Stimulated activated CD4-positive, alpha-beta T cell treated with anti-CD3 and anti-CD28 coated beads, Interleukin-4, amount 100 ng/mL, for 24 hours (primary cell): Measurements from ENCODE around the gene TAS2R10.
"Not testable (repeated sequence)": the region's sequence is repeated elsewhere in the genome, so short reads cannot be mapped to it uniquely, and the experiment has no call there.

Experiments
- DNase-seq: peaks from one replicate; pipeline ENCODE4 v3.0.0-alpha.2; 2020

TAS2R10 gene

GRCh38 chr12:10826258-10826657, at the start of gene TAS2R10:
Gene TAS2R10 (minus strand): TSS chr12:10826358. CDS start chr12:10826269, 89 bp downstream.
- DNase-seq = no peak

- DNase-seq = no peak
Observed at GRCh38 chr12:10873378-10873777, 47.2 kb upstream of the TAS2R10 start.

- DNase-seq = no peak
Observed at GRCh38 chr12:10867381-10867780, 41.2 kb upstream of the TAS2R10 start.

GRCh38 chr12:10863512-10864218, 37.5 kb upstream of the TAS2R10 start:
- no peak for DNase-seq

DNA sequence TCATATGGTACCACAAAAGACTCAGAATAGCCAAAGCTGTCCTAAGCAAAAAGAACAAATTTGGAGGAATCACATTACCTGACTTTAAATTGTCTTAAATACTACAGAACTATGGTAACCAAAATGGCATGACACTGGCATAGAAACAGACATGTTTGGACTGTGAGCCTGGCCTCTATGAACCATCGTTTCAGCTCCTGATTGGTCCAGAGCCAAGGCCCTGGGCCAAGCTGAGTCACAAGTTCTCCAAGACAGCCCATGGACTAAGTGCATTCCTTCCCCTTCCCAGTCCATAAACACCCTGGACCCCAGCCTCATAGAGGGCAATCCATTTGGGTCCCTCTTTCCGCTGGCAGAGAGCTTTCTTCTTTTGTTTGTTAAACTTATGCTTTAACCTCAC, 35.2 kb upstream of the TAS2R10 start:
- DNase-seq = no peak

DNA sequence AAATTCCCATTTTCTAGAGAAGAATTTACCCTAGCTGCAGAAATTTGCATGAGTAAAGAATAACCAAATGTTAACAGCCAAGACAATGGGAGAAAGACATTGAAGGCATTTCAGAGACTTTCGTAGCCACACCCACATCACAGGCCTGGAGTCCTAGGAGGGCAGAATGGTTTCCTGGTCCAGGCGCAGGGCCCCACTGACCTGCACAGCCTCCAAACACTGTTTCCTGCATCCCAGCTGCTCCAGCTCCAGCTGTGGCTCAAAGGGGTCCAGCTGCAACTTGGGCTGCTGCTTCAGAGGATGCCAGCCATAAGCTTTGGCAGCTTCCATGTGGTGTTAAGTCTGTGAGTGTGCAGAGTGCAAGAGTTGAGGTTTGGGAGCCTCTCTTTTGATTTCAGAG, 29.6 kb upstream of the TAS2R10 start:
- DNase-seq = no peak

- DNase-seq = no peak
Observed at GRCh38 chr12:10853776-10854175, 27.6 kb upstream of the TAS2R10 start.

- no peak for DNase-seq
Observed at GRCh38 chr12:10851243-10851858, 25.2 kb upstream of the TAS2R10 start.

- no peak for DNase-seq
Observed at GRCh38 chr12:10849425-10849878, 23.3 kb upstream of the TAS2R10 start, which contains the start of gene PRR4. Gene PRR4 (minus strand): TSS chr12:10849475. CDS start chr12:10849437, 38 bp downstream.

DNA sequence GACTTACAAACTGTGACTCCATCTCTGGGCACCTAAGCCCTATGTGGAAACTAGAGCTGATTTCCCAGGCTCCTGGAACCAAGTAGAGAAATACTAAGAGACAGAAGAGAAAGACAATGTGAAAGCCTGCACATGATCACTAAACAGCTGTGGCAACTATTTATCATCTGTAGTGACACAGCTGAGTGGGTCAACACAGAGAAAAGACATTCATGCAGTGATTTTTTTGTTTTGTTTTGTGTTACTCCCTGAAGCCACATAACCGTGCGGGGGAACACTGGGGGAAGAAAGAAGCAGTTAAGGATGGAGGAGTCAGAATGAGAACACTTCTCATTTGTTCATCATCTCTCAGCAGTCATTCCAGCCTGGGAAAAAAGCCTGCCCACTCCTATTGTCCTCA, 21.6 kb upstream of the TAS2R10 start:
- no peak for DNase-seq

DNA sequence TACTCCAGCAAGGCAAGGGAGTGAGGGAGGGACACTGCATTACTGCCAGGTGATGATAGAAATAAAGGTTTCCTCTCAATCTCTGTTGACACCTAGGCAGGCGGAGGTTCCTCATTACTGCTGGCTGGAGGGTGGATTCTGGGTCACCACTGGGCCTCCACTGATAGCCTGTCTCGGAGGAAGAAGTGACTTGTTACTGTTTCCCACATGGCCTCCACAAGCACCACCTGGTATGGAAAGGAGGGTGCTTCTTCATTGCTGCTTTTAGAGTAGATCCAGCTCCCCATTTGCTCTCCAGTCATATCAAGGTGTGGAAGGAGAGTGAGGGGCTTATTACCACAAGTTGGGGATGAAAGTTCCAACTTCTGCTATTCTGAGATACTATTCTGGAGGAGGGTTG, 16.7 kb upstream of the TAS2R10 start:
- no peak for DNase-seq

DNA sequence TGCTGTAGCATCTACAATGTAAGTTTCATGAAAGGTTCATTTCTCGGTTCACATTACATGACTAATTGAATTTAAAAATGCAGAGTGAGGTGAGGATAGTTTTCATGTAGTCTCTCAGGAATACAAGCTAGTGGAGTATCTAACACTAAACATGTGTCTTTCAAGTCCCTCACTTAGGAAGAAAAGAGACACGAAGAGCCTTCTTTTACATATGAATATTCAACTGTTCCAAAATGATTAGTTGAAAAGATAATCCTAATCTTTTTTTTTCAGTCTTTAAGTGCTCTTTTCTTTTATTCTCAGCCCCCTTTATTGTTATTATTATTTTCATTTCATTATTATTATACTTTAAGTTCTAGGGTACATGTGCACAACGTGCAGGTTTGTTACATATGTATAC, 12.3 kb upstream of the TAS2R10 start:
- DNase-seq = no peak

GRCh38 chr12:10829994-10830393, 3.8 kb upstream of the TAS2R10 start:
- no peak for DNase-seq

GRCh38 chr12:10824957-10825356, 1.2 kb downstream of the TAS2R10 start:
- DNase-seq = no peak

DNA sequence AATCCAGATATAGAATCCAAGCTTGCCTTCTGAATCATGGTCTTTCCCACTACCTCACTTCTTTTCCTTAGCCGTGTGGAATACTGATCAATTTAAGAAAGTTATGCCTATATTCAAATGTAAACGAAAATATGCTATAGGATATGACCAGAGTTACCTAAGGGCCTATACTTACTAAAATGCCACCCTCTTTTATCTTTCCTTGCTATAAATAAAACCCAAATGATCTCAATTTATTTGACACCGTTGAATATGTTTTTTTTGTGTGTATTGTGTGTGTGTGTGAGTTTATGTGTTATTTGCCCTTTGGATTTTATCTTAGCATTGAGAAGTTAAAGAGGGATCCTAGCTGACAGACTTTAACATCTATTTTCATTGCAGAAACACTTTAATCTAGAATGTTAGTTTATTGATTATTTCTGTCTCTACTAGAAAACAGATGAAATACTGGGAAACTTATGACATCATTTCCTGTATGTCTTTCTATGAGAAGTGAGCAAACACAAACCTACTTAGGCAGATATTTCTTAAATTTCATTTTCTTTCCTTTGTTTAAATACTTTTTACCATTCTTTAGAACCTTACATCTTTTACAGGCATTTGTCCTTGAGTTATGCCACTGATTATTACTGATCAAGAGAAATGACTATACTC, 14.1 kb downstream of the TAS2R10 start:
- no peak for DNase-seq

GRCh38 chr12:10810068-10810467, 16.1 kb downstream of the TAS2R10 start, which contains the start of gene TAS2R9:
Gene TAS2R9 (minus strand): TSS chr12:10810168. CDS start chr12:10810075, 93 bp downstream.
- DNase-seq = no peak

DNA sequence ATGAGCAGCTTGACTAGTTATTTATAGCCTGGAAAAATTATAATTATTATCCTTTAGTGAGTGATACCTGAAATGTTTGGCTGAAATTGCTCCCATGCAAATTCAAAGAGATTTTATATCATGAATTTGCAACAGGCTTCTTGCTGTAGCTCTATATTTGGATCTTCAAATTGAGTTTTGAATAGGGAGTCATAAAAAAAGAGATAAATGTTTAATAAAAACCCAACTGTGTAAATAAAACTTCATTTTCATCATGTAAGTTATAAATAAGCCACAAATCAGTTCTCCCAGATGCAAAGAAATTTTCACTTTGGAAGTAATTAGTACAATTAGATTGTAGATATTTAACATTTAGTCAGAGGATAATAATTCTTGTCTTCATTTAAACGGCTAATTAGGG, 19.0 kb downstream of the TAS2R10 start, which contains the start of gene TAS2R8:
TAS2R8 (minus strand) TSS at position 101 of the 400 bp plus-strand sequence. CDS start 306 bp downstream, outside the sequence.
- no peak for DNase-seq

- DNase-seq = no peak
Observed at GRCh38 chr12:10802587-10802986, 23.6 kb downstream of the TAS2R10 start, which contains the start of gene TAS2R7. Gene TAS2R7 (minus strand): TSS chr12:10802627. CDS start chr12:10802570, 57 bp downstream.

DNA sequence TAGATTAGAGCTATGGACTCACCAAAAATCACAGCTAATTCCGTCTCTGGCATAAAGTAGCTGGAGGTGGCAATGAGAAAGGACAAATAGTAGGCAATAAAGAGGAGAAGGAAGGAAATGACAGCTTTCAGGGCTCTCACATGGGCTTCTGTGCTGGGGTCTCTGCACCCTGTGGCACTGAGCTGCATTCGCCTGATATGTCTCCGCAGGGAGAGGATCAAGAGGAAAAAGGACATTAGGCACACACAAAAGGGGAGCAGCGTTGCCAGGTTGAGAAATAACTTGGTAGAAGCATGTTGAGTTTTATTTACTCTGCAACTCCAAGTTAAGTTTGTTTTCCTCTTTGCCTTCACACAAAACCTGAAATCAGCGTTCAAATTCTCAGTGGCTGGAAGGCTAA, 24.4 kb downstream of the TAS2R10 start:
- DNase-seq = no peak

GRCh38 chr12:10794222-10794621, 31.9 kb downstream of the TAS2R10 start:
- no peak for DNase-seq

DNA sequence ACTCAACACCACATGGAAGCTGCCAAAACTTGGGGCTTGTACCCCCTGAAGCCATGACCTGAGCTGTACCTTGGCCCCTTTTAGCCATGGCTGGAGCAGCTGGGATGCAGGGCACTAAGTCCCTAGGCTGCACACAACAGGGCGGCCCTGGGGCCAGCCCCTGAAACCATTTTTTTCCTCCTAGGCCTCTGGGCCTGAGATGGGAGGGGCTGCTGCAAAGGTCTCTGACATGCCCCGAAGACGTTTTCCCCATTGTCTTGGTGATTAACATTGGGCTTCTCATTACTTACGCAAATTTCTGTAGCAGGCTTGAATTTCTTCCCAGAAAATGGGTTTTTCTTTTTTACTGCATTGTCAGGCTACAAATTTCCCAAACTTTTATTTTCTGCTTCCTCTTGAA, 34.4 kb downstream of the TAS2R10 start:
- not testable (repeated sequence) for DNase-seq

DNA sequence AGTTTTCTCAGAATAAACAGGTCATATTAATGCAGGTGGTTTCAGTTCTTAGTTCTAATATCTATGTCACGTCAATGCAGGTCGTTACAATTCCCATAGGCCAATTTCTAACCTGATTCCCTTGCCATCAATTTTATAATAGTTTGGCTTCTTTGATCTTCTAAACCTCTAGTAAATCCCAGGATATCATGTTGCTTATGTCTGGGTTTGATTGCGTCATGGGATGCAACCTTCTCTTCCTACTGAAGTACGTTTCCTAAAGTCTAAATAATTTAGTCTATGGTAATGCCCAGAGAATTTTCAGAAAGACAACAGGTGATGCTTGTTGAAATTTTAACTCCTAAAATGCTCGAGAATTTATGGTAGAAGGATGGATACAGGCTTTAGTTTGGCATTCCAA, 42.9 kb downstream of the TAS2R10 start:
- DNase-seq = no peak

- no peak for DNase-seq
Observed at GRCh38 chr12:10779103-10779502, 47.1 kb downstream of the TAS2R10 start.
